ENCODE data around the gene SPOCD1.

The SPOCD1 gene

DNA sequence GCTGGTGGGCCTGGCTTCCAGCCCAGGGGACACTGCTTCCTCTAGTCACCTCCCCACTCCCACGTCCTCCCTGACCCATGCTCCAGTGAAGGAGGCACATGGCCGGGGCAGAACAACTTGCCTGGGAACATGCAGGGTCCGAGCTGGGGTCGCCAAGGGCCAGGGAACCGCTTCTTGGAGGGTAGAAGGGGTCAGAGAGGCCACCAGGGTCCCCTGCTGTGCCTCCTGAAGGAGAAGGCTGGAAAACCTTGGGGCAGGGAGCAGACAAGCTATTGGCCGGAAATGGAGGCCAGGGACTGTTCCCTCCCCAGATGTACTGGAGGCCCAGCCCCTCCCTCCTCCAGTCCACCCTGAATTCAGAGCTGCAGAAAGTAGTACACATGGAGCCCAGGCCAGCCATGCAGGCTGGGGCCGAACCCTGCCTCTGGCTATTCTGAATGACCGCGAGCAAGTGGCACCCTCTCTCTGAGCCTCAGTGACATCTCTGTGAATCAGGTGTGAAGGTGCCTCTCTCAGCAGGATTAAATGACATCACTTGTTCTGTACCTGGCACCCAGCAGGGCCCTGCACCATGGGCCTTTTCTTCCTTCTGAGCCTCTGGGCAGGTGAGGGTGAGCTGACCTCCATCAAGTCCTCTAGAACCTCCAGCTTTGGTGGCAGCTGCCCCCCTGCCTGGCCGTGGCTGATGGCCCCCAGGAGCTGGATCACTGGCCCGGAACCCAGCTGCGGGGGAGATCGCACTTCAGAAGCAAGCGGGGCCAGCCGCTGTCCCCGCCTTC is 15.7 kb downstream of the SPOCD1 start:
- DNase-seq = no peak

DNA sequence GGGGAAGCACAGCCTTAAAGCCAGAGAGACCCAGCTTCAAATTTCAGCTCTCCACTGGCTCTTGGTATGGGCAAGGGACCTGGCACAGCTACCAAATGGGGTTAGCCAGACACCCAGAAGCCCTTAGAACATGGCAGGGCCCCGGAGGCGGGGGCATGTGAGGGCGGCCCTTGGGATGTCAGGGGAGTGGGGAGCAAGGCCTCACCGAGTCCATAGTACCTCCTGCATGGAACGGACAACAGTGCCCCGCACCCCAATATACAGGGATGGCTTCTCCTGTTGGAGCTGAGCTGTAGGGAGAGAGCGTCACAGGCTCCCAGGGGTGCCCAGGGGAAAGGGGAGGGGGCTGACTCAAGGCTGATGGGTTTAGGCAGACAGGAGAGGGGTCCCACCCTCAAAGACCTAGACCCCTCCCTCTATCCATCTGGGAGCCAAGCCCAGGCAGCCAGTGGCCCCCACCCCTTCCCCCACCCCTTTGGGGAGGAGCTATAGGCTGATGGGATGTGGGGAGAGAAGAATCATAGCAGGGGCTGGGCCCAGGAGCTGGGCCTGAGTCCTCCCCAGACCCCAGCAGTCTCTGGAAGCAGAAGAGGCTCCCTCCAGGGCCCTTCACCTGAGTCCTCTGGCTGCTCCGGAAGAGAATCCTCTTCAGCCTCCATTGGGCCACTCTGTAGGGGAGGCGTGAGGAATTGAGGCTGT is 16.5 kb downstream of the SPOCD1 start:
- no peak for DNase-seq

DNA sequence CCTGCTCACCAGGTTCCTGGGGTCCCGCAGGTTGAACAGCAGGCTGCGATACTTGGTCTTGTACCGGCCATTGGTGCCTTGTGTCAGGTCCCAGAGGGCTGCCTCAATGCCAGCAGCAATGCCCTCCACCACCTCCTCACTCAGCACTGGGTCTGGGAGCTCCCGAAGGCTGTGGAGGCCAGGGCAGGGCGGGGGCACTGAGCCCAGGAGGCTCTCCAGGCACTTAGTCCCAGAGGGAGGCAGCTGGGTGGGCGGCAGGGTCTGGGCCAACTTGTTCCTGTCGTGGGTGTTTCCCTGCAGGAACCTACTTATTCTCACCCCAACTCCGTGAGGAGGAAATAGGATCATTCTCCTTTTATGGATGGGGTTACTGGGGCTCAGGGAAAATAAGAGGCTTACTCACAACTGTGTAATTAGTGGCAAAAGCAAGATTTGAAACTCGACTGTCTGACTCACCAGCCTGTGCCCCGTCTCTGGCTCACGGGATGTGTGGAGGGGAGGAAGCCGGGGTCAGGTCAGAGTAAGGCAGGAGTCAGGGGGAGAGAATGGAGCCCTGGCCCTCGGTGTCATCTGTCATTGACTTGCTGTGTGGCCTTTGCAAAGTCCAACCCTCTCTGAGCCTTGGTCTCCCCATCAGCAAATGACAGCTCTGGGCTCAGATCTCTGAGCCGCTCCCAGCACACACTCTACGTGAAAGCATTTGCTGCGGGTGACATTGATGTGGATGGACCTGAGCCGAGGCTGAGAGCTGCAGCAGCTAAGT is 17.2 kb downstream of the SPOCD1 start:
- no peak for DNase-seq

DNA sequence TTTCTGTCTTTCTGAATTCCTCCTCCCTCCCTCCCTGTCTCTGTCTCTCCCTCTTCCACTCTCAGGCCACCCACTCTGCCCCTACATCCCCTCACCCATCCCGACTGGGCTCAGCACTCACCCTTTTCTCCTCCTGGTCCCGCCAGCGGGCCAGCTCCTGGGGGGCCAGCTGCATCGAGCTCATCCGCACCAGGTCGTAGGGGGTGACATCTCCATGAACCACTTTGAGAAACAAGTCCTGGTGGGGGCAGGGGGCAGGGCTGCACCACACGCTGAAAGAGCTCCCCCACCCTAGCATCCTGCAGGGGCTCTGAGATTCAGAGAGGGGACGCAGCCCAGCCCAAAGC is 17.8 kb downstream of the SPOCD1 start:
- DNase-seq = no peak

DNA sequence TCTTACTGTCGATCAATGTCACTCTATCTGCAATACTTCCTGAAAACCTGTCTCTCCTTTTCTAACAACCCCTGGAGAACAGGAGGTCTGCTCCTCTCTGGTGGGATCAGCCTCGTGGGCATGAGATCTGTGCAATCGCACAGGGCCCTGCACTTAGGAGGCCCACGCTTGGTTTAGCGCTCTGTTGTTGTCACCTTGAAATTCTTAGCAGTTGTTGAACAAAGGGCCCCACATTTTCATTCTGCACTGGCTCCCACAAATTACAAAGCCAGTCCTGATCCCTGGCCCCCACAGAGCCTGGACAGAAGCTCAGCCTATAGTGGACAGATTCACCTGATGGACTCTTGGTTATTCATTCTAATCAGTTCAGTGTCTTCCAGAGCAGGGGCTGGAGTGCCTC is 18.6 kb downstream of the SPOCD1 start:
- DNase-seq = no peak

DNA sequence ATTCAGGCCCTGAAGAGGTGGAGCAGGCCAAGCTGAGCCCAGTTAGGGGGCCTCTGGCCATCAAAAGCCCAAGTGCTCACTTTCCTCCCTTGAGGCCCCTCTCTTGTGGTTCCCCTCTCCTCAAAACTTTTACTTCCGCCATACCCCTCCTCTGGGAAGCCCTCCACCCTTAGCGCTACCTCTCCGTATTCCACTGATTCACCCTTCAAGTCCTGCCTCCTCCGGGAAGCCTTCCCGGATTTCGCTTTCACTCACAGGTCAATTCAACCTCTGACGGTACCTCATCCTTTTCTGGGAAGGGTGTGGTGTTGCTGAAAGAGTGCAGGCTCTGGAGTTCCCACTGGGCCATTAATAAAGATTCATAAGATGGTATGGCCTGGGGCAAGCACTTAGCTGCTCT is 19.1 kb downstream of the SPOCD1 start:
- no peak for DNase-seq

DNA sequence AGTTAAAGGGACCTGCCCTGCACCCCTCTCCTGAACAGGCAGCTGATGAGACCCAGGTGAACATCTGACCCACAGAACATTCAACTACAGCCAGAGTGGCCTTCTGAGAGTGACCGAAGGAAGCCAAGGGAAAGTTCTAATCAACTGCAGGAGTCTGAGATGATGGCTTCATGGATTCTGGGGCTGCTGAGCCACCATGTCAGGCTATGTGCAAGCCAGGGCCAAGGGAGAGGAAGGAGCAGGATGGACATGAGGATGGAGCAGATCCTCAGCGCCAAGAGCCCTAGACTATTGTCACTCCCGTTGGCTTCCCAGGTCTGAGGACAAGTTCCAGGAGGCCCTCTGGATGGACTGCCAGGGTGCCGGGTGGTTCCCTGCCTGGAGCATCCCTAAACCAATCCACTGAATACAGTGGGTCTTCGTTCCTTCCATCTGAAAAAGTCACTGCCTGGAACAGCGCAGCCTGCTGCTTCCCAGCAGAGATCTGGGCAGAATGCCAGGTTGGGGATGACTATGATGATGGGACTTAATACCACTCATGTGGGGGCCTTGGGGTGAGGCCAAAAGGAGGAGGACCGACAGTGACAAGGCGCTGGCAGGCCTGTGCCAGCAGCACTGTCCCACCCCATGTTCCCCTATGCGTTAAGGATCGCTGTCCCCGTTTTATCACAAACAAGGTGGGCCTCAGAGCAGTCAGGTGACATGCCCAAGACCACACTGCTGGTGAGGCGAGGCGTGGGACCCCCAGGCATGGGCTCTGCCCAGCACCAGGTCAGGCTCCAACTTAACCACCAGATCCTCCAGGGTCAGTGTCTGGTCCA is 19.8 kb downstream of the SPOCD1 start:
- DNase-seq = no peak

DNA sequence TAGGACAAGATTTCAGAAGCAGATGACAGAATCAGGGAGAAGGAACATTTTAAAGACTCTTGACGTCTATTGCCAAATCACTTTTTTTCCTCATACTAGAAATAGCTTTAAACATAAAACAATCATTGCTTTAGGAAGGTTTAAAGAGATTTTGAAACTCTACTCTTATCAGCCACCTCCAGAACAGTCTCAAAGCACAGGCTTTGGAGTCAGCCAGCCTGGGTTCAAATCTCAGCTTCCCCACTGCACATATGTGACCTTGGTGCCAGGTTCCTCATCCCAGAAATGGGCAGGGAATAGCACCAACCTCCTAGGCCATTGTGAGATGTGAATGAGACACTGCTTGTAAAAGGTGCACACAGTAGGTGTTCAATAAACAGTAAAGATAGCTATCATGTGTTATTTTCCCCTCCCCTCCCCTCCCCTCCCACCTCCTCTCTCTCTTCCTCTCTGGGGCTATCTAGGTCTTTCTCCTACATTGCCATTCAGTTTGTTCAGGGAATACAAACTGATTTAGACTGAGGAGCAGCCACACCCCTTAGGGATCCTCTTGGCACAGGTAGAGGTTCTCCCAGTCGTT is 20.6 kb downstream of the SPOCD1 start:
- DNase-seq = no peak

DNA sequence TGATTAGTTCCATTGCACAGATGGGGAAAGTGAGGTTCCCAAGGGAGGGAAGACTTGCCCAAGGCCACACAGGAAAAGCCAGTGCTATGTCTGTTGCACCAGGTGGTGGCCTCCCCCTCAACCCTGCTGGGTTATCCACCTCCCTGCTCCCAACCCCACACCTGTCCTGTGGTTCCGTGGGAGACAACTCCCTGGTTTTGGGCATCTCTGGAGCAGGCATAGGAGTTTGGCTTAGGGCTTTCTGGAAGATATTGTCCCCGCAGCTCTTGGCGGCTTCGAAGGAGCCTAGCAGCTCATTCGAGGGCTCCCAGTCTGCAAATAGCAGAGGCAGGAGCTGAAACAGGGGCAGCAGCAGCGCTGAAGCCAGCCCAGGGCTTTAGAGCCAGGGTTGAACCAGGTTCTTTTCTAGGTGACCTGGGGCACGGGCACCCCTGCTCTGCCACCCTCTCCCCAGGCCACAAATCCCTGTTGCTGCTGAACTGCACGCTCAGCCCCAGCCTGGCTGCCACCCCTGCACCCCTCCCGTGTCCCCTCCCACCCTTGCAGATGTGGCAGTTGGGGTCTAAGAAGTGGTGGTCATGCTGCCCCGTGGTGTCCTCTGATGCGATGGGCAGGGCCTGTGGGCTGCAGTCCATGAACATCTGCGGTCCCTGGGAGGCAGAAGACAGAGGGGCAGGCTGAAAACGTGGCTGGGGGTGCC is 22.1 kb downstream of the SPOCD1 start:
- no peak for DNase-seq

DNA sequence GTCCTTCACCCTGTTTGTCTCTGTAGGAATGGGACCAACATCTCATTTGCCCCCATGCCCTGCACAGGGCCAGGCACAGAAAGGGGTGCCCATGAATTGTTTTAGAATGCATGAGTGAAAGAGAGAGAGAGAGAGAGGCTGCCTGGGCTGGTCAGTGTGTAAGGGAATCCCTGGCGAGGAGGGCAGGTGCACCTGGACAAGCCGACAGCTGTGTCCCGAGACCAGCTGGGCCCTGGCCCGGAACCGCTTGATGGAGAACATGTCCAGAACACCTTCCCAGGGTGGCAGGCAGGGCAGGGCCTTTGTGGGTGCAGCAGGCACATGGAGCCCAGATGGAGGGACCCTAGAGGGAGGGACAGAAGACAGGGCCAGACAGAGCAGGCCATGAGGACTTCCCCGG is 22.7 kb downstream of the SPOCD1 start:
- DNase-seq = no peak

DNA sequence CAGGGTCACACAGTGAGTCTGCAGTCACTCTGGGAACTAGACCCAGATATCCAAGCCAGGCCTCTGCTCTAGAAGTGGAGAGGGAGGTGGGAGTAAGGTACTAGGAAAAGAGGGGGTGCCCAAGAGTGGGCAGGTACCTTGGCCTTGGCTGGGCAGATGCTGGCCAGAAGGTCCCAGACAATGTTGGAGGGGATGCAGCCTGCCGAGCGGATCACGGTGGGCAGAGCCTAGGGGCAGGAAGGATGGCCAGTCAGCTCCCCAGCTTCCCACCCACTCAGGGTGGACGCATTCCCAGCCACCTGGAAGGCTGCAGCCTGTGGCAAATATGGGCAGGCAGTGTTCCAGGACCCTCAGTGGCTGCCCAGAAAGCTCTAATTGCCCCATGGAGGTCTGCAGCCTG is 23.3 kb downstream of the SPOCD1 start:
- DNase-seq = no peak

DNA sequence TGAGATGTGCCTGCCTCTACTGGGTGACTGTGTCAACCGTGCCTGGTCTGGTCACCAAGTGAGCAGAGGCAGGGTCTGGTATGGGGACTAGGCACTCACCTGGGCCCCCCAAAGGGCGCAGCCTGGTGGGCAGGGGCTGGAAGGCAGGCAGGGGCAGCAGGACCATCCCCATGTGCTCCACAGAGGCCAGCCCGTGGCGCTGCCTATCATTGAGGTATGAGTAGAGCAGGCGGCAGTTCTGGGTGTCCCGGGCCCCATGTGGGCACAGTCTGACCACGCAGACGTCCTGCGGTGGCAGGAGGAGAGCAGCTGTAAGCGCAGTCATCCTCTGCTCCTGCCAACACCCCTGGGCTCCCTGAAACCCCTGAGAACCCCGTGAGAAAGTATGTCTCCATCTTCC is 23.7 kb downstream of the SPOCD1 start:
- no peak for DNase-seq

DNA sequence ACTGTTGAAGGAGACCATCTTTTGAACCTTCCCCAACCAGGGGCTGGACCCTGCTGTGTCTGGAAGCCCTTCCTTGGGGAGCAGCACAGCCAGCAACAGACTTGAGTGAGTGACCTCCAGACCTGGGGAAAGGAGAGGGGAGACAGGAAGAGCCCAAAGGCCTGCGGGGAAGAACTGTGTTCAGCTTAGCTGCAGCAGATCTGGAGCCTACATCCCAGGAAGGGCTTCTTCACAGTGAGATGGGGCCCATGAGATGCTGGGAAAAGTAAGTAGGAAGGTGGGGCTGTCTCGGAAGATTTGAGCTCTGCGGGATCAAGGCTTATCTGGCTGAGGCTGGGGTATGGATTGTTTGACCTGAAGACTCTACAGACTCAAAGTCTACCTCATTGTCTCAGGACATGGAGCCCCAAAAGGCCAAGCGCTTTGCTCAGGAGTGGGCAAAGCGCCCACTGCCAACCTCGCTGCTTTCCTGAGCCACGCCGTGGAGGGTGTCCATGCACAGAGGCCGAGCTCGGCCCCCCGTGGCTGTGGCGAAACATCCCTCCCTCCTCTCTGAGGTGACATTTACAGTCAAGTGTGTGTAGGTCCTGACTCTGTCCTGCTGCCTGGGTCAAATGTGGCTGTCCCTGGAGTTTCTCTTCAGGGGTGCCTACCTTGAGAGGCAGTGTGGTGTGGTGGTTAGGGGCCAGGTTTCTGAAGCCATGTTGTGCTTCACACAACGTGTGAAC is 24.5 kb downstream of the SPOCD1 start:
- no peak for DNase-seq

DNA sequence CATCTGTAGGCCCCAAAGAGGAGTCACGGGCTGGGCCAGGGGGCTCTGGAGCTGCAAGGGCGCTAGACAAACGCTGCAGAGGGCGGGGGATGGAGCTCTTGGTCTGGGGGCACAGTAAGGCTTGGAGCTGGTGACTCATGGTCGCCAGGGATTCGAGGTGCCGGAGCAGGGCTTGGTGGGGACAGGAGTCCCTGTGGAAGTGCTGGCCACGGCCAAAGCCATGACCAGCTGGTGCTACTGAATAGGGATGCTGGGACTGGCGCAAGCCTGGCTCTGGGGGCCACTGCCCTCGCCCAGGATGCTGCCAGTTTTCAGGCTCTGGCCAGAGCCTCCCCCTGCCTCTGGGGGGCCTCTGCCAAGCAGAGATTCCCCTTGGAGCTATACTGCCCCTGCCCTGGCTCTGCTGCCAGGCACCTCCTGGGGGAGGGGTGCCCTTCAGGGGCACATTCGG is 25.2 kb downstream of the SPOCD1 start:
- no peak for DNase-seq

DNA sequence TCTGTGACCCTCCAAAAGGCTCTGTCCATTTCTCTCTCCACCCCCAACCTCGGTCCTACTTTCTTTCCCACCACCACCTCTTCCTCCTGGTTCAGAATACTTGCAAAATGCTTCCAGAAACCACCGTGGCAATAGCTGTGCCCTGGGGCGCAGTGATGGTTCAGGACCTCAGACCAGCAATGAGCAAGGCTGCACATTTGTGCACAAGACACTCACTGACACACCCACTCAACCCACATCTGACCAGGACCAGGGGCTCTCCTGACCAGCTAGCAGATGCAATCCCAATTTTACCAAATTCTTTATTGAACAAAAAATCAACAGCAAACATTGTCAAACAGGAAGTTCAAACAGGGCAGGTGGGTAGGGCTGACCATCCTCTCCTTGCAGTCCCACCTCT is 25.7 kb downstream of the SPOCD1 start:
- DNase-seq = no peak

DNA sequence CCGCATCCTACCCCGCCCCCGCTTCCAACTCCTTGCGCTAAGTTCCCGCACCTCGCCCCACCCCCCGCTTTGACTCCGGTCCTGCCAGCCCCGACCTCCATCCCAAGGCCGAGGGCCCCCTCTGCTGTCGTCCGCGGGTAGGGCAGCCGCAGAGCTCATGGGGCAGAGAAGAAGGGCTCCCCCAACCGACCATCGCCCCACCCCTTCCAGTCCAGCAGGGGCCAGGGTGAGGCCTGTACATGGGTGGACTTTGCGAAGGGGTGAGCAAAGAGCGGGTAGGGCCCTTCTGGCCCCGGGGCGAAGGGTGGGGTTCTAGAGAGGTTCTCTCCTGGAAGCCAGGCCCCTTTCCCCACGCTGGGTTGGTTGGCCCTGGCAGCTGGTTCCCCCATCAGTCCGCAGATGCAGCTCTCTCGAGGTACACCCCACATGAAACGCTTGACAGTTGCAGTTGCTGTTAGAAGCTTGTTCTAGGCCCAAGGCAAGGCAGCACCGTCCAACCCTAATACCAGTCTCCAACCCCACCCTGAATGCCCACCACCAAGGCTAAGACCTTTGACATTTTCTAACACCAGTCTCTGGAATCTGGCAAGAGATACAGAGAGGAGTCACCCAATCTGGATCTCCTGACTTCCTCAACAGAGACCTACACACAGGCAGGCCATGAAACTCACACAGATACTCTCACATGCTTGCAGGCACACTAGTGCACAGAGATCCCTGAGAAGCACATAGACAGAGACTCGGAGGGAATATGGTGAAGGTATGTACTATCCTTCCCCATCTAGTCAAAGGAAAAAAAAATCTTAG is 26.4 kb downstream of the SPOCD1 start:
- peak; percentile 93 to 94 for DNase-seq

DNA sequence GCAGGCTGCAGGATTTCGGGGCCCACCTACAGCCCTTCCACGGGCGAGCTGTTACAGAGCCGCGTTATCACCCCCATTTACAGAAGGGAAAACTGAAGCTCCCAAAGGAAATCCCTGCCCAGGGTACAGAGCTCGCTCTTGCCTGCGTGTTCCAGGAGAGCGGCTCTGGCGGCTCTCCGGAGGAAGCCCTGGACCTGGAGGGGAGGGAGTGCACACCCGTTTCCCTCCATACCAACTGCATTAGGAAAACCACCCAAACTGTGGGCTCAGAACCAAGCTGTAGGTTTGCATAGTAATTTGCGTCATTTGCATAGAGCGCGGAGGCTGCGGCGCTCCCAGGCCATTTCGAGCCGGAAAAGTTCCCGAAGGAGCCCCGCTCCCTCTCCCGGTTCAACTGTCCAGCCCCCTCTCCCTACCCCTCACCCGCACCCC is 27.0 kb downstream of the SPOCD1 start:
- DNase-seq = no peak

DNA sequence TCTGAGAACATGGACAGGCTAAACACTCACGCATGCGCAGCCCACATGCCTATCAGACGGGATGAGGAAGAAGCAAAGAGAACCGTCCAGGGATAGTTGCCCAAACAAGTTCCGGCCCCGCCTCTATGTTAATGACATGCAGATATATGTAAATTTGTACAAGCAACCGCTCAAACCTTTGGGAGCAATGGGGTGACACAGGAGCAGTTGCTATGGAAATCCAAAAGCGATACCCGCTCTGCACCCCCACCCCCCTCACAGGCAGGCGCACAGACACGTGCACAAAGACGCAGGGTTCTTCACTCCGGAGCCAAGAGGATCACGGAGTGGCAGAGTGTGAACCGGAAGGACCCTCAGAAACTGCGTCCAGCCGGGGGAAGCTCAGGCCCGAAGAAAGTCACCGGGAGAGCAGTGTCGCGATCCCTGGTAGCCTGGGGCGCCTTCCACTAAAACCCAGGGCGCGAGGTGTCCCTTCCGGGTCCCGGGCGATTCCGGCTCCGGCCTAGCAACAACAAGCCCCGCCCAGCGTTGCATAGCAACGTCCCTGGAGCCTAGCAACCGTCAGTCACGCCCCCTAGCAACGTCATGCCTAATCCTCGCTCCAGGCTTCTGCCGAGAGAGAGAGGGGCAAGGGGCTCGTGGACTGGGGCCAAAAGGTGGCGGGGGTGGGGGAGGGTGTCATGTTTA is 27.5 kb downstream of the SPOCD1 start:
- peak; percentile 92 for DNase-seq

DNA sequence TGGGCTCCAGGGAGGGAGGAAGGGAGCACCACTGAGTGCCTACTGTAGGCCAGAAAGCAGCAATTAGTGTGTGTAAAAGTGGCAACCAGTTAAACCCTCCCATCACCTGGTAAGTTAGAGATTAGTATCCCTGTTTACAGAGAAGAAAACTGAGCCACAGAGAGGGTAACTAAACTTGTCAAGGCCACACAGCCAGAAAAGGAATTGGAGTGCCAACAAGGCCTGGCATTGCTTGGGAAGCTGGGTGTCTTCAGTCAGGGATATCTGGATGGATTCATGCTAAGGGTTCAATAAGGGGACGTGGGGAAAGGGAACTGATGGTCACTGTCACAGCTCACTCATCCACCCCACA is 28.1 kb downstream of the SPOCD1 start:
- DNase-seq = no peak

DNA sequence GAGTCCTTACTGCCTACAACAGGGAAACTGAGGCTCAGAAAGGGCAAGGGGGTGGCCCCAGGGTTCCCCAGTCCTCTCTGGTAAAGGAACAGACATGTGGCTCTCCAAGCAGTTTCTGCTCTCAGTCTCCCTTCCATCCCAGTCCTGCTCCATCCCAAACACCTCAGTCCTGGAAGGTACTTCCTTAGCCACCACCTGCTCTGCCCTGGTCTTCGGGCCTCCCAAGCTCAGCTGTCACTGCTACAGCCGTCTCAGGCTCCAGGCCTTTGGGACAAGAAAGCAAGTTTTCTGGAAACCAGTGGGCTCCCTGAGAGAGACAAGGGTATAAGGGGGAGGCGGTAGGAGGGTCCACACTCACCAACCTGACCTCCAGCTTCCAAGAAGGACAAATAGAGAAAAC is 28.6 kb downstream of the SPOCD1 start:
- no peak for DNase-seq

All from CD4-positive, alpha-beta T cell treated with Interleukin-1 beta for 1 hour (primary cell).